Osteoblast (primary cell): ENCODE data around the gene CCSER1. TPM values are rescaled to one million over a fixed set of nuclear protein-coding genes. Genes with fewer than 3 reads are reported as not detected.
"Not testable (repeated sequence)": the region's sequence is repeated elsewhere in the genome, so short reads cannot be mapped to it uniquely, and the experiment has no call there.

Experiments
- DNase-seq: peaks from one replicate; pipeline ENCODE4 v3.0.0; 2011; ENCODE audit warnings: low spot score, mixed read lengths; ENCODE audit not compliant: insufficient read length; ENCODE audit errors: missing footprints
- H2AFZ ChIP-seq: 2 replicates; pipeline ENCODE4 v1.6.0; 2011; ENCODE audit warnings: mild to moderate bottlenecking, low read length
- H3K27ac ChIP-seq: 2 replicates; pipeline ENCODE4 v1.5.1; 2011; ENCODE audit warnings: mild to moderate bottlenecking, low read depth, low read length, moderate library complexity
- H3K27me3 ChIP-seq: 2 replicates; pipeline ENCODE4 v1.6.0; 2012; ENCODE audit warnings: mild to moderate bottlenecking, control low read depth, inconsistent platforms, low read length, moderate library complexity; ENCODE audit not compliant: insufficient read depth
- H3K36me3 ChIP-seq: 2 replicates; pipeline ENCODE4 v1.5.1; 2011; ENCODE audit warnings: mild to moderate bottlenecking, low read length, control low read depth, moderate library complexity; ENCODE audit not compliant: insufficient read depth
- H3K4me1 ChIP-seq: 2 replicates; pipeline ENCODE4 v1.5.1; 2011; ENCODE audit warnings: mild to moderate bottlenecking, low read length, control low read depth, moderate library complexity; ENCODE audit not compliant: insufficient read depth
- H3K4me2 ChIP-seq: 2 replicates; pipeline ENCODE4 v1.6.0; 2011; ENCODE audit warnings: mild to moderate bottlenecking, low read length; ENCODE audit not compliant: insufficient read depth
- H3K4me3 ChIP-seq: fragments of 200-600 bp; sonication (generic); 3 replicates; pipeline ENCODE4 v1.5.1; 2012; ENCODE audit warnings: mild to moderate bottlenecking, low read length, inconsistent platforms; ENCODE audit not compliant: insufficient read depth
- H3K79me2 ChIP-seq: 2 replicates; pipeline ENCODE4 v1.6.0; 2012; ENCODE audit warnings: mild to moderate bottlenecking, low read length, control low read depth, inconsistent platforms; ENCODE audit not compliant: insufficient read depth
- H3K9me3 ChIP-seq: 2 replicates; pipeline ENCODE4 v1.5.1; 2011; ENCODE audit warnings: low read depth, low read length, control low read depth
- H4K20me1 ChIP-seq: 2 replicates; pipeline ENCODE4 v1.6.0; 2012; ENCODE audit warnings: mild to moderate bottlenecking, low read length, control low read depth; ENCODE audit not compliant: insufficient read depth
- CTCF ChIP-seq: IDR thresholded peaks from 2 replicates; pipeline ENCODE4 v1.5.1; 2011; ENCODE audit warnings: mild to moderate bottlenecking, low read depth, low read length, moderate library complexity; ENCODE audit errors: extremely low read depth
- total RNA-seq: library from RNA; depleted of rRNA; stranded (reverse); fragments of >200 nt; gene quantifications from 2 replicates; pipeline ENCODE4 v1.2.3, GENCODE V29; 2012

Gene CCSER1
- total RNA-seq, 1 donor, result under 0.01 TPM

- Histone ChIP-seq H3K4me2 (no peak overlapping the region), H3K9me3 (no peaks in the 10 kb centered on the region), H3K4me1 (no peaks in the 10 kb centered on the region), H4K20me1 (no peaks in the 10 kb centered on the region), H3K36me3 (no peaks in the 10 kb centered on the region), H3K27me3 (no peaks in the 10 kb centered on the region), H2AFZ (no peak overlapping the region), H3K27ac (no peak overlapping the region), H3K4me3 (no peak overlapping the region), H3K79me2 (no peaks in the 10 kb centered on the region)
- DNase-seq, result no peak
- TF ChIP-seq CTCF, result no peak
These were observed 562.5 kb downstream of the CCSER1 start for GRCh38 chr4:90689739-90690138.

- Histone ChIP-seq H2AFZ (no peak overlapping the region), H4K20me1 (no peaks in the 10 kb centered on the region), H3K4me1 (no peaks in the 10 kb centered on the region), H3K27ac (no peak overlapping the region), H3K27me3 (no peaks in the 10 kb centered on the region), H3K9me3 (no peaks in the 10 kb centered on the region), H3K4me3 (no peak overlapping the region), H3K79me2 (no peaks in the 10 kb centered on the region), H3K4me2 (no peak overlapping the region), H3K36me3 (no peaks in the 10 kb centered on the region)
- TF ChIP-seq CTCF, result no peak
- DNase-seq, result no peak
These were observed 568.2 kb downstream of the CCSER1 start for GRCh38 chr4:90695411-90695810.

- H4K20me1 ChIP-seq, H3K27me3 ChIP-seq, H3K27ac ChIP-seq, H3K79me2 ChIP-seq, H3K4me3 ChIP-seq, DNase-seq, H3K4me2 ChIP-seq, H3K4me1 ChIP-seq, H3K9me3 ChIP-seq, H3K36me3 ChIP-seq, H2AFZ ChIP-seq: not testable (repeated sequence)
These were observed 578.3 kb downstream of the CCSER1 start for GRCh38 chr4:90705501-90705900.

- no peaks in the 10 kb centered on the region for H3K36me3 ChIP-seq
- H3K79me2 ChIP-seq, result no peaks in the 10 kb centered on the region
- H2AFZ ChIP-seq, result no peak overlapping the region
- no peak for DNase-seq
- H3K4me1 ChIP-seq, result no peaks in the 10 kb centered on the region
- no peaks in the 10 kb centered on the region for H4K20me1 ChIP-seq
- no peak overlapping the region for H3K4me2 ChIP-seq
- TF ChIP-seq CTCF, result no peak
- H3K27me3 ChIP-seq, result no peaks in the 10 kb centered on the region
- H3K9me3 ChIP-seq, result no peaks in the 10 kb centered on the region
- H3K4me3 ChIP-seq, result no peak overlapping the region
- H3K27ac ChIP-seq, result no peak overlapping the region
These were observed 588.0 kb downstream of the CCSER1 start for GRCh38 chr4:90715242-90715641.
